OCI-LY1 (cell line): ENCODE data around the gene EPHA2.

Experiments used
- H2AFZ ChIP-seq: fragments of 200-600 bp; sonication (generic), shearing (Covaris generic); 2 replicates; pipeline ENCODE4 v1.6.0; 2014; ENCODE audit warnings: antibody characterized with exemption, mild to moderate bottlenecking, low read length
- H3F3A ChIP-seq: fragments of 200-600 bp; sonication (generic), shearing (Covaris generic); 2 replicates; pipeline ENCODE4 v1.6.0; 2014; ENCODE audit warnings: mild to moderate bottlenecking, antibody characterized with exemption, low read length, moderate library complexity; ENCODE audit not compliant: insufficient read depth
- H3K27ac ChIP-seq: fragments of 200-600 bp; sonication (generic); 2 replicates; pipeline ENCODE4 v1.5.1; 2014; ENCODE audit warnings: low read length, mixed run types, mild to moderate bottlenecking, low read depth; ENCODE audit not compliant: poor library complexity, severe bottlenecking
- H3K27me3 ChIP-seq: fragments of 200-600 bp; sonication (generic); 2 replicates; pipeline ENCODE4 v1.6.0; 2014; ENCODE audit warnings: antibody characterized with exemption, mild to moderate bottlenecking, low read length, moderate library complexity; ENCODE audit not compliant: insufficient read depth
- H3K36me3 ChIP-seq: fragments of 200-600 bp; sonication (generic); 2 replicates; pipeline ENCODE4 v1.6.1; 2014; ENCODE audit warnings: mild to moderate bottlenecking, antibody characterized with exemption, low read length, moderate library complexity, mixed read lengths; ENCODE audit not compliant: insufficient read depth
- H3K4me1 ChIP-seq: fragments of 200-600 bp; sonication (generic); 2 replicates; pipeline ENCODE4 v1.5.1; 2014; ENCODE audit warnings: mild to moderate bottlenecking, low read length, moderate library complexity; ENCODE audit not compliant: insufficient read depth, severe bottlenecking
- H3K4me2 ChIP-seq: fragments of 200-600 bp; sonication (generic), shearing (Covaris generic); 2 replicates; pipeline ENCODE4 v1.6.1; 2014; ENCODE audit warnings: low read length
- H3K4me3 ChIP-seq: fragments of 200-600 bp; sonication (generic); 2 replicates; pipeline ENCODE4 v1.5.1; 2014; ENCODE audit warnings: low read length, low read depth, mild to moderate bottlenecking, mixed read lengths; ENCODE audit not compliant: poor library complexity, severe bottlenecking
- H3K79me2 ChIP-seq: fragments of 200-600 bp; shearing (Covaris generic); 2 replicates; pipeline ENCODE4 v1.6.1; 2016; ENCODE audit warnings: mixed run types, low read length, mixed read lengths; ENCODE audit not compliant: insufficient read depth
- H3K9ac ChIP-seq: fragments of 200-600 bp; sonication (generic), shearing (Covaris generic); 2 replicates; pipeline ENCODE4 v1.6.1; 2014; ENCODE audit warnings: mild to moderate bottlenecking, low read length, mixed read lengths
- H3K9me2 ChIP-seq: fragments of 200-600 bp; sonication (generic), shearing (Covaris generic); 2 replicates; pipeline ENCODE4 v1.6.1; 2014; ENCODE audit warnings: low read depth, mild to moderate bottlenecking, low read length, mixed read lengths
- H3K9me3 ChIP-seq: fragments of 200-600 bp; shearing (Covaris generic); 2 replicates; pipeline ENCODE4 v1.6.1; 2014; ENCODE audit warnings: low read length, mixed read lengths
- H4K20me1 ChIP-seq: fragments of 200-600 bp; sonication (generic), shearing (Covaris generic); 2 replicates; pipeline ENCODE4 v1.6.0; 2016; ENCODE audit warnings: mild to moderate bottlenecking, low read length; ENCODE audit not compliant: insufficient read depth
- CTCF ChIP-seq: fragments of 200-600 bp; sonication (generic), shearing (Covaris generic); IDR thresholded peaks from 2 replicates; pipeline ENCODE4 v1.5.1; 2017; ENCODE audit warnings: mild to moderate bottlenecking, antibody characterized with exemption, low read length, moderate library complexity, mixed read lengths
- EZH2 ChIP-seq: fragments of 200-600 bp; sonication (generic), shearing (Covaris generic); IDR thresholded peaks from 2 replicates; pipeline ENCODE4 v1.8.0; 2017; ENCODE audit warnings: borderline replicate concordance, mixed run types, mild to moderate bottlenecking, antibody characterized with exemption, low read length, moderate library complexity, mixed read lengths

The EPHA2 gene

GRCh38 chr1:16156848-16157495, 1.1 kb upstream of the EPHA2 start:
- Histone ChIP-seq H3K27me3 (peaks cover 6% of the 10 kb centered on the region), H3K4me1 (no peaks in the 10 kb centered on the region), H3K4me3 (no peak overlapping the region), H3K9me2 (no peaks in the 10 kb centered on the region), H3K9ac (no peak overlapping the region), H3K36me3 (no peaks in the 10 kb centered on the region), H3F3A (no peaks in the 10 kb centered on the region), H3K27ac (no peak overlapping the region), H4K20me1 (no peaks in the 10 kb centered on the region), H3K4me2 (no peak overlapping the region), H2AFZ (no peak overlapping the region), H3K79me2 (no peaks in the 10 kb centered on the region), H3K9me3 (no peaks in the 10 kb centered on the region)
- TF ChIP-seq EZH2 = no peak

GRCh38 chr1:16153999-16154673, 1.7 kb downstream of the EPHA2 start:
- Histone ChIP-seq H3K4me2 (no peak overlapping the region), H2AFZ (no peak overlapping the region), H3K9ac (no peak overlapping the region), H3K27ac (no peak overlapping the region), H4K20me1 (no peaks in the 10 kb centered on the region), H3K9me2 (no peaks in the 10 kb centered on the region), H3K36me3 (no peaks in the 10 kb centered on the region), H3K4me3 (no peak overlapping the region), H3K27me3 (peaks cover 7% of the 10 kb centered on the region), H3F3A (no peaks in the 10 kb centered on the region), H3K4me1 (no peaks in the 10 kb centered on the region), H3K9me3 (no peaks in the 10 kb centered on the region), H3K79me2 (no peaks in the 10 kb centered on the region)
- TF ChIP-seq CTCF (no peak), EZH2 (no peak)

- no peaks in the 10 kb centered on the region for H3K79me2 ChIP-seq
Measured at GRCh38 chr1:16153096-16153998, 2.5 kb downstream of the EPHA2 start.

More at GRCh38 chr1:16153096-16153998, 2.5 kb downstream of the EPHA2 start:
- Histone ChIP-seq H3K27ac (no peak overlapping the region), H2AFZ (no peak overlapping the region), H3K36me3 (no peaks in the 10 kb centered on the region), H3F3A (no peaks in the 10 kb centered on the region), H3K4me1 (no peaks in the 10 kb centered on the region), H3K9ac (no peak overlapping the region), H3K27me3 (peaks cover 14% of the 10 kb centered on the region), H4K20me1 (no peaks in the 10 kb centered on the region), H3K4me3 (no peak overlapping the region), H3K4me2 (no peak overlapping the region), H3K9me2 (no peaks in the 10 kb centered on the region), H3K9me3 (no peaks in the 10 kb centered on the region)
- TF ChIP-seq CTCF (no peak), EZH2 (no peak)
